Purkinje cell (primary cell): ENCODE measurements around the gene ACKR2. TPM values are rescaled to one million over a fixed set of nuclear protein-coding genes. Genes with fewer than 3 reads are reported as not detected.

Experiments used
- polyA plus RNA-seq: library from polyadenylated mRNA; unstranded; fragments of >200 nt; fragmentation: Nextera tagmentation; gene quantifications from 2 replicates; pipeline ENCODE4 v1.2.1, GENCODE V29; 2014

The ACKR2 gene, protein sequence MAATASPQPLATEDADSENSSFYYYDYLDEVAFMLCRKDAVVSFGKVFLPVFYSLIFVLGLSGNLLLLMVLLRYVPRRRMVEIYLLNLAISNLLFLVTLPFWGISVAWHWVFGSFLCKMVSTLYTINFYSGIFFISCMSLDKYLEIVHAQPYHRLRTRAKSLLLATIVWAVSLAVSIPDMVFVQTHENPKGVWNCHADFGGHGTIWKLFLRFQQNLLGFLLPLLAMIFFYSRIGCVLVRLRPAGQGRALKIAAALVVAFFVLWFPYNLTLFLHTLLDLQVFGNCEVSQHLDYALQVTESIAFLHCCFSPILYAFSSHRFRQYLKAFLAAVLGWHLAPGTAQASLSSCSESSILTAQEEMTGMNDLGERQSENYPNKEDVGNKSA
- 0.73 and 4.6 TPM in 2 replicates for polyA plus RNA-seq

DNA sequence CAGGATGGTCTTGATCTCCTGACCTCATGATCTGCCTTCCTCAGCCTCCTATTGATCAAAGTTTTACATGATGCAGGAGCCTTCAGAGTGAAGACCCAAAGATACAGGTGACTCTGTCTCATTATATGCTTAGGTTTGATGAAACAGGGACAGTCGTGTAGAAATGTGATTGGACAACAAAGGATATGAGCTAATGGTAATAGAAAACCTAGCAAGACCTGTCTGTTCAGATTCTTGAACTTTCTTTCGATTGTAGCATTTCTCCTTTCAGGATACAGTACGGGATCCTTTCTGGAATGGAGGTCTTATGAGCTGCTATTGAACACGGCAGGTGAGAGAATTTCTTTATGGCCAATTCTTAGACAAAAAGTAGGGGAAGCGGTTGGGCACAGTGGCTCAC, at the start of gene ACKR2:
Gene ACKR2, plus strand, starts transcription at position 244 of the 400 bp plus-strand sequence. CDS start 55,058 bp downstream, outside the sequence.

DNA sequence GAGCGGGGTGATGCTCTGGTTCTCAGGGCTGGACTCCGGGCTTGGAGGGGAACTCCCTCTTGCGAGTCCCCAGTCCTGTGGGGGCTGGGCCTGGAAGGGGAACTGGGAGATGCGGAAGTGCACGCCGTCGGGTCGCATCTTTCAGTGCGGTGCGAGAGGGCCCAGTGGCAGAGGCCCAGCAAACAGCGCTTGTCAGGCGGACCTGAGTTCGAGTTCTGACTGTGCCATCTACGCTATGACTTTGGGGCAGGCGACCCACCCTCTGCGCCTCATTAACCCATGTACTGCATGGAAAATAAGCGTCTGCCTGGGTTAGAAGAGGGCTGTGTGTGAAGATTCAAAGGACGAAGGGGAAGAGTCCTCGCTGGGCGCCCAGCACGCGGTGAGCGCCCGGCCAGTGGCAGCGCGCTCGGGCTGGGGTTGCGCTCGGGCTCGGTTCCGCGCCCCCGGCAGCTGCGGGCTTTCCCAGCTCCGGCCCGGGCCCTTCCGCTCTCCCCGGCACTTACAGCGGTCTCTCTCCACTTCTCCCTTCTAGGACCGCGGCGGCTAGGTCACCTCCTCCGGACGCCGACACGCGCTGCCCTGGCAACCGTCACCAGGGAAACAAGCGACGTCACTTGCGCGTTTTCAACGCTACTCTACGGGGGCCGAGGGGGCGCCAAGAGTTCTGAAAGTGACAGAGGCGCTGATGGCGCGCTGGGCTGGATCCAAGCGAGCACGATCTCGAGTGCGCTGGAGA, 36.4 kb upstream of the ACKR2 start, which contains the start of gene CCDC13:
Gene CCDC13, minus strand, starts transcription at position 584 of the 739 bp plus-strand sequence. CDS start 14,908 bp downstream, outside the sequence.

DNA sequence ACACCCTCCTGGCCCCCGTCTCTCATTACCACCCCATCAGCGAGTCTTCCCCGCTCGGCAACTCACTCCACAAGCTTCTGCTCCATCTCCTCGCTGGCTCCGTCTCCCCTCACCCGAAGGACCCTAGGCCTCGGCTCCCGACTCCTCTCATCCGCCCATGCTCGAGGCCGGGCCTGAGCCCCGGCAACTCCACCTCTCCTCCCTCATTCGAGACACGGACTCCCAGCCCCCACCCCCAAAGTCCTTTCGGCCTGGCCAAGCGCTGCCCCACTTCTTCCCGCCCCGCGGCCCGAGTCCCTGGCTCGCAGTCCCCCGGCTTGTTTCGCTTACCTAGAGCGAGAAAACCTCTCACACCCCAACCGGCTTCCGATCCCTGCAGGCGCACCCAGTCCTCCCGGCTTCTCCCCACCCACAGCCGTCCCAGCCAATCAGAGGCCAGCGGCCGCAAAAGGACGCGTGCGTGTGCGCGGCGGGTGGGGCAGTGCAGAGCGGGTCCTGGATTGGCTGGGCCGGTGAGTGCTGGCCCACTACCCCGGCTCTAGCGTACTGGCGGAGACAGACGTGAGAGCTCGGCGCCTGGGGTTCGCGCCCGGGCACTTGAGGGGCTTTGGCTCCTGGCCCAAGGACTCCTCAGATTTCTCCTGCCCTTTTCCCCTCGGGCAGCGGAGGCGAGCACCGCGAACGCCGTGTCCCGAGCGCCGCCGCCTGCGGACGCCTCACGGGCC, 5.0 kb upstream of the ACKR2 start, which contains the start of gene HIGD1A:
Gene HIGD1A, minus strand, starts transcription at position 385 of the 725 bp plus-strand sequence. CDS start 10,237 bp downstream, outside the sequence.

DNA sequence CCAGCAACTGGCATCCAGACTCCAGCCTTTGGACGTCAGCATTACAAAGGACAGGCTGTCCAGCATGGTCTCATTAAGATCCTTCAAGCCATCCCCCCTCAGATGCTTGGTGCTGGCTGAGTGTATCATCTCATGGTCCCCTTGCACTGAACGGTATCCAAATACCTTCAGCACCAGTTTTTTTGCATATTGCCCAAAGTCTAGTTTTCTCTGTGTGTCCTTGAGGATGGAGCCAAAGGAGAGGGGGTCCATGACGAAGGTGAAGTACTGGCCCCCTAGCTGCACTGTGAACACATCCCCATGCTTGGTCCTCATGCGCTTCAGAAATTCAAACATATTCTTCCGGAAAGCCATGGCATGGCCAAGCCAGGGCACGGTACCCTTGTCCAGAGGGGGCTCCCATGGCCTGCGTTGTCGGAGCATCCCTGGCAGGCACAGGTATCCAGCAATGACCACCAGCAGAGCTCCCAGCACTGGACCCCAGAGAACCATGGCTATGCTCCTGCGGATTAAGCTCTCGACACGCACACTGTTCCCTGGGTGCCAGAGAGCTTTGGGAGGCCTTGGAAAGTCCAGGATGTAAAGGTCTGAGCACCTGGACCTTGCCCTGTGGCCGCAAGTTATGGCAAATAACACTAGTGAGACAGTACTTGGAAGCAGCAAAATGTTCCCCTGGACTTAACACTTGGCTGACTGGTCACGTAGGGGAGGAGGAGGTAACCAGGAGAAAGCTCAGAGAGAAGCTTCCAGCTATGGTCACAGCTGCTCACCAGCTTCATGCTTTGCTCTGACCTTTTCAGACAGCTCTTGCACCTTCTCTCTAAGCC, 66.3 kb downstream of the ACKR2 start, which contains the start of gene CYP8B1:
Gene CYP8B1, minus strand, starts transcription at position 555 of the 827 bp plus-strand sequence. Its CDS starts 63 bp downstream, at position 492.

DNA sequence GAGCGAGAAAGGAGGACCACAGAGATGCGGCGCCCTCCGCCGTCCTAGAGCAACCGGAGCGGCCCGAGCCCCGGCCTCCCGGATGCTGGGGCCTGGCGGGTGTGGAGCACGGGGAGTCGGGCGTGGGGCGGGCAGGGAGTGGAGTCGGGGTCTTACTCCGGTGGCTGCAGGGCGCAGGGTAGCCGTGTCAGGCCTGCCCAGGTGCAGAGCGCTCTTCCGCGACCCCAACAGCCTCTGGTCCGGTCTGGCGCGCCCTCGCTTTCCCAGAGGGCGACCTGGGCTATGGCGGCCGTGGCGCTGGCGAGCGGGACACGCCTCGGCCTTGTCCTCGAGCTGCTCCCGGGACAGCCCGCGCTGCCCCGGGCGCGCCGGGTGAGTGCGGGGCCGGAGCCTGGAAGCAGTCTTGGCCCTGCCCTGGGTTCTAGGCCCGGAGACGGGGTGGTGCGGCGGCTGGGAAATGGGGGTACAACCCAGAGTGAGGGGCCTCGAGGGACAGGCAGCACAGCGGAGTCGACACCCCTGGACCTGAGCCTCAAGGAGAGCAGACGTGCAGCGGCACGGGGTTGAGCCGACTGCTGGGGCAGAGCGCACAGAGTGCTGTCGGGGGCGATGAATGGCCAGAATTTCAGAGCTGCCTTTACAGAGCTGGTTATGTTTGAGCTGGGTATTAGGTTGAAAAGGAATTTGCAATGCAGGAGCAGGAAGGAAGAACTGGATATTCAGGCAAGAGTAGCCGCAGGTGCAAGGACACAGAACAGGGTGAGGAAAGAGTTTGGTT, 97.0 kb downstream of the ACKR2 start, which contains the start of gene ZNF662:
Gene ZNF662, plus strand, starts transcription at position 73 of the 778 bp plus-strand sequence. CDS start 1,973 bp downstream, outside the sequence.

Other genes with a start within 250 kb of the ACKR2 start
- 38.6 and 54.1 TPM in 2 replicates for gene SEC22C, start 227.5 kb upstream of the ACKR2 start, polyA plus RNA-seq
- 197 and 237 TPM in 2 replicates for gene SS18L2, start 218.6 kb upstream of the ACKR2 start, polyA plus RNA-seq
- 25.9 and 30.6 TPM in 2 replicates for gene NKTR, start 208.8 kb upstream of the ACKR2 start, polyA plus RNA-seq
- 0.31 TPM in 1 of 2 replicates, not detected in the other for gene ZBTB47, start 155.7 kb upstream of the ACKR2 start, polyA plus RNA-seq
- not detected in 2 replicates for gene KLHL40, start 123.9 kb upstream of the ACKR2 start, polyA plus RNA-seq
- 86.3 and 121 TPM in 2 replicates for gene HHATL, start 106.6 kb upstream of the ACKR2 start, polyA plus RNA-seq
- 1.3 and 5.1 TPM in 2 replicates for gene CCDC13, start 36.2 kb upstream of the ACKR2 start, polyA plus RNA-seq
- gene HIGD1A, start 5.0 kb upstream of the ACKR2 start, polyA plus RNA-seq: 1,119 and 1,494 TPM in 2 replicates
- not detected in 2 replicates for gene CYP8B1, start 66.4 kb downstream of the ACKR2 start, polyA plus RNA-seq
- 3.3 and 6.5 TPM in 2 replicates for gene ZNF662, start 96.7 kb downstream of the ACKR2 start, polyA plus RNA-seq
- gene GASK1A, start 169.9 kb downstream of the ACKR2 start, polyA plus RNA-seq: 2.2 and 2.6 TPM in 2 replicates